Measurements from ENCODE around the gene POU2F2. TPM values are rescaled to one million over a fixed set of nuclear protein-coding genes. Genes with fewer than 3 reads are reported as not detected.
A peak's percentile ranks its signal among the peaks of the same experiment; 100 is the strongest.

The POU2F2 gene
- total and polyA plus RNA-seq, 9 of the 15 experiments (the other 6 are each of a cell fraction or from before 2014, with no cell fraction given) = 0.03 to 0.68 (median 0.14) TPM

- Histone ChIP-seq H3K36me3 (ENCODE audit: control insufficient read depth, insufficient read depth, low read length) (no peaks in the 10 kb centered on the region), H3K27ac (ENCODE audit: extremely low read depth, low read depth, low read length) (no peak overlapping the region), H3K9me1 (ENCODE audit: control insufficient read depth, insufficient read depth, low read length) (no peaks in the 10 kb centered on the region), H3K4me3 (no peak overlapping the region), H2AFZ (ENCODE audit: low read depth, low read length) (peak overlapping the region; percentile 56; the same call in 1 of the 2 replicates), H3K9me3 (replicated peaks; ENCODE audit: control insufficient read depth, insufficient read depth, low read depth, low read length) (no peaks in the 10 kb centered on the region), H3K9ac (ENCODE audit: insufficient read depth in 1 of 2, low read depth in 2 of 2, low read length in 2 of 2) (peak overlapping the region in 1 of 2 experiments; percentile 78; a peak in 1 of 4 replicates), H4K20me1 (replicated peaks; ENCODE audit: control insufficient read depth, insufficient read depth, low read length) (peaks cover 8% of the 10 kb centered on the region; the same call in 1 of the 2 replicates), H3K27me3 (ENCODE audit: control insufficient read depth in 2 of 2, insufficient read depth in 2 of 2, low read length in 2 of 2) (peaks cover 35 to 77% of the 10 kb centered on the region in 2 experiments; a peak in 4 of 5 replicates), H3K4me1 (replicated peaks in 1 of 2; ENCODE audit: control insufficient read depth in 2 of 2, insufficient read depth in 2 of 2, low read length in 2 of 2) (peaks cover 0 to 25% of the 10 kb centered on the region in 2 experiments; a peak in 2 of 5 replicates), H3K4me2 (ENCODE audit: insufficient read depth, low read length) (peak overlapping the region; percentile 48), H3K79me2 (ENCODE audit: control insufficient read depth, insufficient read depth, low read length) (no peaks in the 10 kb centered on the region)
- in situ Hi-C loops (cut with MboI) (loop anchor here (10.0 kb wide), 1 partner anchor 192 kb away; the partner anchor contains the start of gene MEGF8), intact Hi-C loops (cut with micrococcal nuclease) (loop anchor here (1.0 to 10.0 kb wide), 4 partner anchors 52 to 300 kb away; partner anchors contain the start of gene MEGF8)
- BruUV-seq (replicated peaks) = no TSS peak
- POLR2A ChIA-PET = interaction anchor here (0.6 kb wide), 1 partner anchor 101 kb away, joined by 3 read pairs; no protein-coding TSS in a partner anchor
- 16% methylated on average over 20 of the region's 46 CpGs for WGBS (ENCODE audit: insufficient coverage, low coverage, missing lambda C conversion rate)
- CTCF ChIA-PET (ENCODE audit: low intra/inter-chr PET ratio) = interaction anchor here (0.6 to 2.0 kb wide), 11 partner anchors 52 to 409 kb away, joined by 3 to 13 read pairs (median 5); no protein-coding TSS in a partner anchor
- DNase-seq (ENCODE audit: extremely low read depth in 1 of 4, low spot score in 3 of 4) = peak; percentile 77 to 97 (median 93)
- peak; percentile 95 for ATAC-seq
- FAIRE-seq = peak; percentile 29
- no peak for TF ChIP-seq NRF1 (conservative IDR thresholded peaks at IDR 0.05 in 1 of 2, IDR thresholded peaks at IDR 0.05 in 1 of 2)
- TF ChIP-seq GTF3C2 (IDR thresholded peaks at IDR 0.05; ENCODE audit: borderline replicate concordance, extremely low read depth, insufficient read length) = no peak
- no peak for TF ChIP-seq ZNF785 (CRISPR knock-in tag; IDR thresholded peaks at IDR 0.05)
- no peak for TF ChIP-seq ELK3 (CRISPR knock-in tag; IDR thresholded peaks at IDR 0.05)
- TF ChIP-seq NCOA1 (IDR thresholded peaks at IDR 0.05; ENCODE audit: low read depth) = no peak
- TF ChIP-seq, protein P1, sequence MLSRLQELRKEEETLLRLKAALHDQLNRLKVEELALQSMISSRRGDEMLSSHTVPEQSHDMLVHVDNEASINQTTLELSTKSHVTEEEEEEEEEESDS (CRISPR knock-in tag; IDR thresholded peaks at IDR 0.05) = no peak
- no peak for TF ChIP-seq ARID1B (IDR thresholded peaks at IDR 0.05)
- no peak for TF ChIP-seq TRIM25 (IDR thresholded peaks at IDR 0.05; ENCODE audit: borderline replicate concordance)
- TF ChIP-seq ZNF3 (CRISPR knock-in tag; IDR thresholded peaks at IDR 0.05) = no peak
- peak; percentile 31; the same call in 1 of the 2 replicates for TF ChIP-seq HCFC1 (IDR thresholded peaks at IDR 0.05; ENCODE audit: low read depth, low read length)
- TF ChIP-seq MEF2A (IDR thresholded peaks at IDR 0.05; ENCODE audit: control insufficient read depth, low read depth, low read length) = no peak
- no peak for TF ChIP-seq GATA2 (CRISPR knock-in tag; IDR thresholded peaks at IDR 0.05)
- TF ChIP-seq CTCF (IDR thresholded peaks at IDR 0.05 in 2 of 3, conservative IDR thresholded peaks at IDR 0.05 in 1 of 3; ENCODE audit: insufficient read depth in 2 of 3, low read depth in 1 of 3, low read length in 3 of 3) = peak; percentile 86 to 96 (median 96)
Measured at GRCh38 chr19:42132851-42133528, 744 bp upstream of the POU2F2 start.

Measured in K562 (cell line).